Measurements from ENCODE around the gene BBX.

Gene BBX

DNA sequence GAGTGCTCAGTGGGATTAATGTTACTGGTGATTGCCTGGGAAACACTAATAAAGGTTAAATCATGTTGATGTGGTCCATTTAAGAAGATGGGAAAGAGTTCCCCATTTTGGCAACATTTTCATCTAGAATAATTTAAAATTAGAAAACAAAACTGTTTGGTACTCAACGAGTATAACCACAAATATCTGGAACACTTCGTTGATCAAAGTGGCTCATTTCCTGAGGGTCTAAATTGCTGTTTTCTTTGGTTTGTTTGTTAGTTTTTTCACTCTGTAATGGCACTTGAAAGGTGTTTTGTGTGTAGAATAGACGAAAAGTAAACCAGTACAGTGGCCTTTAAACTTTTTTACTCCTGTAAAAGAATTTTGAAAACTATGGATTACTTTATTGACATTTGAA lies 73.9 kb downstream of the BBX start:
- ATAC-seq (ENCODE audit: low read depth): no peak
- no peaks in the 10 kb centered on the region for H3K27me3 Mint-ChIP-seq
- no peaks in the 10 kb centered on the region for H3K9me3 Mint-ChIP-seq
- no peak overlapping the region for H3K27ac Mint-ChIP-seq
- DNase-seq (ENCODE audit: low spot score in 2 of 2): no peak
- H3K36me3 Mint-ChIP-seq: peaks cover 12% of the 10 kb centered on the region
- H3K4me1 Mint-ChIP-seq: peaks cover 48% of the 10 kb centered on the region
- H3K4me3 Mint-ChIP-seq: no peak overlapping the region

DNA sequence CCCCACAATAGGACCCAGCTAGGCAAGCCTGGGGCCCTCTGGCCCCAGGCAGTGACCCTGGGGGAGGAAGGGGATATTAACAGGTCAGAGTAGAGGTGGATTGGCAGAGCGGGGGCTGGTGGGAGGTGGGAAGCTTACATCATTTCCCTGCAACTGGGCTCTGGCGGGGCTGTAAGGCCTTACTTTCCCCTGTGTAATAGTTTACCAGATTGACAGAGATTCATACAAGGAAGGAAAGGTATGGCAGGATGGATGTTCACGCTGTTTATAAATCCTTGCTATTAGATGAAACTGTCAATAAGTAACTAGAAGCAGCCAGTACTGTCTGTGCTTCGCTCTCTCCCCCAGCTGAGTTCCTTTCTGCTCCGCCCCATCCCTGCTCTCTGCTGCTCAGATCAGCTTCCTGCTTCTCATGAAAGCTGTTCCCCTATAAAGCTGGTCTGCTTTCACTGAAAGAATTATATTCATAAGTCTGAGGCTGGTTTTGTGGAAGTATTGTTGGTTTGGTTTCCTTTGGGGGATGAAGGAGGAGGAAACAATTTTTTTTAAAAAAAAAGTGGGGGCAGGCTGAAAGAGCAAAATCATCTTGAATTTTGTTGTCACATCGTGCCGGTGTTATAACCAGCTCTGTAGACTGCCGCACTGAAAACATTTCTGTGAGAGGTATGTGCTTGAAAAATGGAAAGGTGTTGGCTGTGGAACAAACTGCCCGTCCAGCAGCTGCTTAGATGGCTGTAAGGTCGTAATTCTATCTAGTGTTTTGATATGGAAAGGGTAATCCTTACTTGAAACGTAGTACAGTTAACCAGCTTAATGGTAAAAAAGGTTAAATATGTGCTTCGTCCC lies 76.4 kb downstream of the BBX start:
- peak in 1 of 2 donors; percentile 21 for DNase-seq (ENCODE audit: low spot score in 2 of 2)
- Mint-ChIP-seq H3K27me3 (no peaks in the 10 kb centered on the region), H3K27ac (peak overlapping the region; percentile 58), H3K4me3 (peak overlapping the region; percentile 67), H3K4me1 (peaks cover 45% of the 10 kb centered on the region), H3K36me3 (peaks cover 14% of the 10 kb centered on the region), H3K9me3 (no peaks in the 10 kb centered on the region)
- peak; percentile 94 for ATAC-seq (ENCODE audit: low read depth)

DNA sequence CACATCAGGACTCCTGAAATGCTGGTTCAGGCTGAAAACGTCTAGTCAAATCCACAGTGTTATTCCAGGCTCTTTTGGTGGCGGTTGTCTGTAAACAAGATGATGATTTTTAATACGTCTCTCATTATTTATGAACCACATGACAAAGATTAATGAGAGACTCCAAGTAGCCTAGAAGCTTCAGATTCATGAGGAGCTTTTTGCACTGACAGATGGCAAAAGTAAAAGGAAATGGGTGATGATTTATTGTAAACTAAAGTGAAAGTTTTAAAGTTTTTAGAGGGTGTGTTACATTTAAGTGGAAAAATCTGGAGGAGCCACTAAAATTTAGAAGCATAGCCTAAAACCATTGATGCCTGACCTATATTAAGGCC lies 77.0 kb downstream of the BBX start:
- Mint-ChIP-seq H3K4me3 (peak overlapping the region; percentile 67), H3K27ac (peak overlapping the region; percentile 58), H3K36me3 (peaks cover 12% of the 10 kb centered on the region), H3K27me3 (no peaks in the 10 kb centered on the region), H3K9me3 (no peaks in the 10 kb centered on the region), H3K4me1 (peaks cover 47% of the 10 kb centered on the region)
- ATAC-seq (ENCODE audit: low read depth) (no peak), DNase-seq (ENCODE audit: low spot score in 2 of 2) (no peak)

DNA sequence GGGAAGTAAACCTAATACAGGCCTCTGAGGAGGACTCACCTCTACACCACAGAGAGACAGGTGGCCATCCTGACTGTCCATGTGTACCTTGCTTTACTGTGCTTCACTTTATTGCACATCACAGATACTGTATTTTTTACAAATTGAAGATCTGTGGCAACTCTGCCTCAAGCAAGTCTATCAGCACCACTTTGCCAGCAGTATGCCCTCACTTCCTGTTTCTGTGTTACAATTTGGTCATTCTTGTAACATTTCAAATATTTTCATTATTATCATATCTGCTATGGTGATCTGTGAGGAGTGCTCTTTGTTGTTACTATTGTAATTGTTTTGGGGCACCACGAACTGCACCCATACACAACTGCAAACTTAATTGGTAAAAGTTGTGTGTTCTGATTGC lies 78.0 kb downstream of the BBX start:
- no peak for ATAC-seq (ENCODE audit: low read depth)
- Mint-ChIP-seq H3K9me3 (no peaks in the 10 kb centered on the region), H3K36me3 (peaks cover 13% of the 10 kb centered on the region), H3K27ac (no peak overlapping the region), H3K4me1 (peaks cover 43% of the 10 kb centered on the region), H3K4me3 (no peak overlapping the region), H3K27me3 (no peaks in the 10 kb centered on the region)
- no peak for DNase-seq (ENCODE audit: low spot score in 2 of 2)

DNA sequence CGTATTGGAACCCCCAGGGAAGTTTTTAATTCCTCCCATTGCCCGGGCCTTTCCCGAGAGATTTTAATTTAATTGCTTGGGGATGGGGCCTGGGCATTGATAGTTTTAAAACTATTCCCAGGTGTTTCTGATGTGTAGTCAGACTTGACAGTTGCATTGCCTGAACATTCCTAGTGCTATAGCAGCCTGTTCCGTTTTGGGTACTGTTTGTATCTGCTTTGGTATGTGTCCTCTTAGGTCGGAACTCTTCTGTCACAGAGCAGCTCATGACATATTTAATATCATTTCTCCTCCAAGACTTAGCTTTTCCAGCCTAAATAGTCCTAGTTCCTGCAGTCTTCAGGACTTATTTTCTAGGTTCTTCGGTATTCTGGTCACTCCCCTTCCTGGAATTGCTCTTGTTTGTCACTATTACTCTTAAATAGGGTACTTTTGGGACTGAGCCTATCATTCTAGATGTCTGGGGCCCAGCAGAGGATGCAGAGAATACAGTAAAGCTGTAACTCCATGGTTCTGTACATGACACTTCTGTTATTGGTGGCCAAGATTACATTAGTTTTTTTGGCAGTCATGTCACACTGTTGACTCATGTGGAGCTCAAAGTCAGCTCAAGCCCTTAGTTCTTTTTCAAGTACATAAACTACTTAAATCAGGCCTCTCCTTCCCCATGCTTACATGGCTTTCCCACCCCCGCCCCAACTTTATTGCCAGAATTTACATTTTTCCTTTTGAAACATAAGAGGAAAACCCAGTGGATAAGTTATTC lies 81.5 kb downstream of the BBX start:
- no peak for ATAC-seq (ENCODE audit: low read depth)
- H3K27ac Mint-ChIP-seq: no peak overlapping the region

DNA sequence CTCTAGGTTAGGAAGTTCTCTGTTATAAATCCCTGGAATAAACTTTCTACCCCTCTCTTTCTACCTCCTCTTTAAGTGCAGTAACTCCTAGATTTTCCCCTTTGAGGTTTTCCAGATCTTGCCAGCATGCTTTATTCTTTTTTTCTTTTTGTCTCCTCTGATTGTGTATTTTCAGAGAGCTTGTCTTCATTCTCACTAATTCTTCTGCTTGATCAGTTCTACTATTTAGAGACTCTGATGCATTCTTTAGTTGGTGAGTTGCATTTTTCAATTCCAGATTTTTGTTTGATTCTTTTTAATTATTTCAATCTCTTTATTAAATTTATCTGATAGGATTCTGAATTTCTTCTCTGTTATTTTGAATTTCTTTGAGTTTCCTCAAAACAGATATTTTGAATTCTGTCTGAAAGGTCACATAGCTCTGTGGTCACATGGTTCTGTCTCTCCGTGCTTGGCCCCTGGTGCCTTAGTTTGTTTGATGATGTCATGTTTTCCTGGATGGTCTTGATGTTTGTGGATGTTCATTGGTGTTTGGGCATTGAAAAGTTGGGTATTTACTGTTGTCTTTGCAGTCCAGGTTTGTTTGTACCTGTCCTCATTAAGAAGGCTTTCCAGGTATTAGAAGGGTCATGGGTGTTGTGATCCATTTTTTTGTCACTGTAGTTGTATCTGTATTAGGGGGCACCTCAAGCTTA lies 89.2 kb downstream of the BBX start:
- H3K27ac Mint-ChIP-seq: no peak overlapping the region
- H3K9me3 Mint-ChIP-seq: peaks cover 15% of the 10 kb centered on the region
- ATAC-seq (ENCODE audit: low read depth) (no peak), DNase-seq (ENCODE audit: low spot score in 2 of 2) (no peak)
- peaks cover 24% of the 10 kb centered on the region for H3K4me1 Mint-ChIP-seq
- peaks cover 45% of the 10 kb centered on the region for H3K36me3 Mint-ChIP-seq
- H3K4me3 Mint-ChIP-seq: no peak overlapping the region
- H3K27me3 Mint-ChIP-seq: no peaks in the 10 kb centered on the region

More for the DNA sequence above, 81.5 kb downstream of the BBX start:
- H3K27me3 Mint-ChIP-seq: no peaks in the 10 kb centered on the region
- H3K36me3 Mint-ChIP-seq: peaks cover 36% of the 10 kb centered on the region
- peaks cover 31% of the 10 kb centered on the region for H3K4me1 Mint-ChIP-seq
- no peak overlapping the region for H3K4me3 Mint-ChIP-seq
- no peak for DNase-seq (ENCODE audit: low spot score in 2 of 2)
- H3K9me3 Mint-ChIP-seq: peaks cover 4% of the 10 kb centered on the region

DNA sequence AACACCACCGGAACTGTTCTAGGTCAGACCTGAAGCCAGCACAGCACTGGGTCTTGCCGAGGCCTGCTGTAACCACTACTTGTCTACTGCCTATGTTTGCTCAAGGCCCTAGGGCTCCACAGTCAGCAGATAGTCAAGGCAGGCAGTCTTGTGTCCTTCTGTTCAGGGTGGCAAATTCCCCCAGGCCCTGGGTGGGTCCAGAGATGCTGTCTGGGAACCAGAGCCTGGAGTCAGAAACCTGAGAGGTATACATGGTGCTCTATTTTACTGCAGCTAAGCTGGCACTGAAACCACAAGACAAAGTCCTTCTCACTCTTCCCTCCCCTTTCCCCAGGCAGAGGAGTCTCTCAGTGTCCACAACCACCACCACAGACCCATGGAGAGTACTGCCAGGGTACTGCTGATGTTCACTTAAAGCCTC lies 89.9 kb downstream of the BBX start:
- DNase-seq (ENCODE audit: low spot score in 2 of 2) (no peak), ATAC-seq (ENCODE audit: low read depth) (no peak)
- Mint-ChIP-seq H3K4me3 (no peak overlapping the region), H3K36me3 (peaks cover 39% of the 10 kb centered on the region), H3K4me1 (peaks cover 22% of the 10 kb centered on the region), H3K27me3 (no peaks in the 10 kb centered on the region), H3K27ac (no peak overlapping the region), H3K9me3 (peaks cover 15% of the 10 kb centered on the region)

DNA sequence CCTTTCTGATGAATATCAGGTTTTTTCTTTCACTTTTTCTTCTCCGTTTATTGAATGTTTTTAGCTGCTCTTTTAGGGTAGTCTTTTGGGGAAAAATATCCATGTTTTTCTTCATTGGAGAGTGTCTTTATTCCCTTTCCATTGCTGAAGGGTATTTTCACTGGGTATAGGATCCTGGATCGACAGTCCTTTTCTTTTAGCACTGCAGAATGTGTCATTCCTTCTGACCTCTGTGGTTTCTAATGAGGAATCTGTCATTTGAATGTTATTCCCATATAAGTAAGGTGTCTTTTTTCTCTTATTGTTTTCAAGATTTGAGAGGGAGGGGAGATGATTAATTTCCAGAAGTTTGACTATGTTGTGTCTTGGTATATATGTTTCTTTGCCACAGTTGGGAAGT lies 96.8 kb downstream of the BBX start:
- no peak overlapping the region for H3K27ac Mint-ChIP-seq
- H3K4me1 Mint-ChIP-seq: peaks cover 48% of the 10 kb centered on the region
- no peak for DNase-seq (ENCODE audit: low spot score in 2 of 2)
- no peak for ATAC-seq (ENCODE audit: low read depth)
- no peaks in the 10 kb centered on the region for H3K27me3 Mint-ChIP-seq
- no peaks in the 10 kb centered on the region for H3K9me3 Mint-ChIP-seq
- no peak overlapping the region for H3K4me3 Mint-ChIP-seq
- peaks cover 3% of the 10 kb centered on the region for H3K36me3 Mint-ChIP-seq

DNA sequence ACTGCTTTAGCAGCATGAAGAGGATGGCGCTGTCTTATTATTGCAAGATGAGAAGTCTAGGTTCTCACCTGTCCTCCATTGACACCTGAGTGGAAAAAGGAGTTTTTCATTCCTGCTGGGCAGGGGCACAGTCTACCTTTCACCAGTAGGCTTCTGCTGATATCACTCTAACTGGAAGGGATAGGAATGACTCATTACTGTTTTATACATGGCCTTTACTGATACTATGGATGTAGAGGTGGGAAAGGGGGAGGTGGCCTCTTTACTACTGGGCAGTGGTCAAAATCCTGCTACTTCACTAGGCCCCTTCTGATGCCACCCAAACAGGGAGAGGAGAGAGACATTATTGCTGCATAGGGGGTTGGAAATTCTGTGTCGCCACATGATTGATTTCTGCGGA lies 97.8 kb downstream of the BBX start:
- peaks cover 3% of the 10 kb centered on the region for H3K36me3 Mint-ChIP-seq
- ATAC-seq (ENCODE audit: low read depth) (no peak), DNase-seq (ENCODE audit: low spot score in 2 of 2) (no peak)
- no peaks in the 10 kb centered on the region for H3K9me3 Mint-ChIP-seq
- no peak overlapping the region for H3K27ac Mint-ChIP-seq
- H3K4me3 Mint-ChIP-seq: no peak overlapping the region
- no peaks in the 10 kb centered on the region for H3K27me3 Mint-ChIP-seq
- H3K4me1 Mint-ChIP-seq: peaks cover 41% of the 10 kb centered on the region

DNA sequence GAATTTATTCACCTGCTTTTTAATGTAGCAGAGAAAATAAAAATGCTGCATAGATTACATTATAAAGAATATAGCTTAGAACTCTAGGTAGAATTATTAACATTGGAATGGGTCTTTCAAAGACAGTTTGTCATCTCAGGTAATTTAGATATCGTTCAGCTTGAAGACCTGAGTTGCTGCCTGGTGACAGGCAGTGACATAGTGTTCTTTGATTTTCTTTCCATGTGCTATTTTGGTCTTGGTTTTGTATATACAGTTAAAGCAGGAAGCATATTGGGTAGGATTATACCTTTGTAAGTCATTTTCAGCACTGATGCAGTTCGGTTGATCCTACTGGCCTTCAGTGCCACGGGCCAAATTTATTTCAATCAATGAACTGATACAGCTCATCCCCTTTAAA lies 98.7 kb downstream of the BBX start:
- no peak overlapping the region for H3K27ac Mint-ChIP-seq
- H3K9me3 Mint-ChIP-seq: no peaks in the 10 kb centered on the region
- ATAC-seq (ENCODE audit: low read depth): no peak
- peaks cover 43% of the 10 kb centered on the region for H3K4me1 Mint-ChIP-seq
- no peak overlapping the region for H3K4me3 Mint-ChIP-seq
- no peaks in the 10 kb centered on the region for H3K27me3 Mint-ChIP-seq
- no peak for DNase-seq (ENCODE audit: low spot score in 2 of 2)
- peaks cover 3% of the 10 kb centered on the region for H3K36me3 Mint-ChIP-seq

DNA sequence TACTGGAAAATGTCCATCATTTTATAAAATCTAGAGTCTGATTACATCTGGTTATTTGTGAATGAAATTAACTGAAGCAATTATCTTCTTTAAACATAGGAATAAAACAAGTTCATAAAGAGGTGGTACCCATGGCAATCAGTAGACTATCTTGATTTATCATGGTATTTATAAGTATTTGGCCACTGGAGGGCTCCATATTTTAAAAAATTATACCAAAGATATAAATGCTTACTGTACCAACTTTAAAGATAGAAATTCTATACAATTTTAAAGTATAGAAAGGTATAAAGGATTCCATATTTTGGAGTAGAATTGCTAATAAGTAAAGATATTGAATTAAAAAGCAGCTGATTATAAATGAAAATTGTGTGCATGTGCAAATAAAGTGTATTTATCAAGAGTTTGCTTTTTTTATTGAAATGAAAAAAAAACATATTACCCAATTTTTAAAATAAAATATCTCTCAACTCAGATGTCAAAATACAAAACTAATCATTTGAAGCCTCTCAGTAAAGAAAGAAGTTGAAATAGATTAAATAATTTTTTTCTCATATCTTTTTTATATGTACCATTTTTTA lies 105.3 kb downstream of the BBX start:
- DNase-seq (ENCODE audit: low spot score in 2 of 2) (no peak), ATAC-seq (ENCODE audit: low read depth) (no peak)
- no peaks in the 10 kb centered on the region for H3K9me3 Mint-ChIP-seq
- no peaks in the 10 kb centered on the region for H3K36me3 Mint-ChIP-seq
- no peak overlapping the region for H3K4me3 Mint-ChIP-seq
- no peaks in the 10 kb centered on the region for H3K27me3 Mint-ChIP-seq
- peaks cover 32% of the 10 kb centered on the region for H3K4me1 Mint-ChIP-seq
- H3K27ac Mint-ChIP-seq: no peak overlapping the region

DNA sequence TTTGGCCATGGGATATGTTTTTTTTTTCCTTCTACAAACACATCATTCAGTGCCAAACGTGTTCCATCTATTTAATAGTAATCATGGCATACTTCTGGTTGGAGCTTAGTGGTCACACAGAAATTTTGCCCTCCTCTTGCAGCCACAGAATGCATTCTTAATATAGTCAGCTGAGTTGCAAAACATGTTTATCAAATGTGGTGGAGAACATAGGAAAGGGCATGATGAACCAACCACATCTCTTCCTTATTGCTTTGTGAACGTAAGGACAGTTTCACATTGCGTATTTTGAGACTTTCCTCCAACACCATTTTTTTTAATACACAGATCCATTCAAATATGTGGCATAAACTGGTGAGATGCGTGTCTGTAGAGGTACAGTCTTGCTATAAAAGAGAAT lies 106.8 kb downstream of the BBX start:
- H3K36me3 Mint-ChIP-seq: no peaks in the 10 kb centered on the region
- H3K4me1 Mint-ChIP-seq: peaks cover 39% of the 10 kb centered on the region
- ATAC-seq (ENCODE audit: low read depth): no peak
- no peaks in the 10 kb centered on the region for H3K27me3 Mint-ChIP-seq
- no peak overlapping the region for H3K4me3 Mint-ChIP-seq
- no peaks in the 10 kb centered on the region for H3K9me3 Mint-ChIP-seq
- H3K27ac Mint-ChIP-seq: peak overlapping the region; percentile 45
- DNase-seq (ENCODE audit: low spot score in 2 of 2): no peak

DNA sequence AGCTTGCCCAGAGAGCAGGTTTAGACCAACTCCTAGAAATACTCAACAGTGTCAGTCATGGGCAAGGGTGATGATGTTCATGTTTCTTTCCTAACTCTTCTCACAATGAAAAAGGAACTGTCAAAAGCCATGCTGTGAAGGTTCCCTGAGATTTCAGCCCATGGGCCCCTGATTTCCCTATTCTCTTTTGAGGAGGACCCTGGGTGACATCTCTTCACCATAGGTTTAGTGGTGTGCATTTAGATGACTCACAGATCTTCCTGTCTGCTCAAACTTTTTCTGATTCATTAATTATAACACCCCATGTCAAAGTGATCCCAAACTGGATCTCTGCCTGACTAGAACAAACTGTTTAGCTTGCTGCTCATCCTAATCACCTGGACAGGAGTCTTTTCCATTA lies 108.0 kb downstream of the BBX start:
- no peak for DNase-seq (ENCODE audit: low spot score in 2 of 2)
- Mint-ChIP-seq H3K36me3 (no peaks in the 10 kb centered on the region), H3K9me3 (no peaks in the 10 kb centered on the region), H3K4me3 (no peak overlapping the region), H3K27ac (peak overlapping the region; percentile 26), H3K4me1 (peaks cover 39% of the 10 kb centered on the region), H3K27me3 (no peaks in the 10 kb centered on the region)
- no peak for ATAC-seq (ENCODE audit: low read depth)

DNA sequence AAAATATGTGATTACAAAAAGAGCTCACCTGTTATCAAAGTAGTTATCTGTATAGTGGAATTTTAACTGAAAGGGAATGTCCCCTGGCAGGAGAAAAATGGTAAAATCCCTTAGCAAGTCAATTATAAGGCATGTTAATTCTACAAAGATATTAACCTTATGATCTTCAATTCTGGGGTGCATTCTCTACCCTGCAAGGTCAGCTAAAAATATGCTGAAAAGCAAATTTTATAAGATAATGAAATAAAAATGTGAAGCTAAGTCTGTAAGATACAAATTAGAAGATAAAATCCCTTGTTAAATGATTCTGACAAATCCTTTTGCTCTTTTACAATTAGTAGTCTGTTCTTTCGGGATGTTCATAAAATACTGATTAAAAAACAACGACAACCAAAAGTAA lies 109.8 kb downstream of the BBX start:
- Mint-ChIP-seq H3K4me1 (peaks cover 29% of the 10 kb centered on the region), H3K4me3 (no peak overlapping the region), H3K27me3 (no peaks in the 10 kb centered on the region), H3K27ac (no peak overlapping the region), H3K9me3 (no peaks in the 10 kb centered on the region), H3K36me3 (no peaks in the 10 kb centered on the region)
- no peak for ATAC-seq (ENCODE audit: low read depth)
- DNase-seq (ENCODE audit: low spot score in 2 of 2): no peak

All from memory B cell (primary cell).